ENCODE data around the gene GARIN3. TPM values are rescaled to one million over a fixed set of nuclear protein-coding genes. Genes with fewer than 3 reads are reported as not detected.

GARIN3 gene
- total and polyA plus RNA-seq, 9 of the 15 experiments (the other 6 are each of a cell fraction or from before 2014, with no cell fraction given) = not detected

DNA sequence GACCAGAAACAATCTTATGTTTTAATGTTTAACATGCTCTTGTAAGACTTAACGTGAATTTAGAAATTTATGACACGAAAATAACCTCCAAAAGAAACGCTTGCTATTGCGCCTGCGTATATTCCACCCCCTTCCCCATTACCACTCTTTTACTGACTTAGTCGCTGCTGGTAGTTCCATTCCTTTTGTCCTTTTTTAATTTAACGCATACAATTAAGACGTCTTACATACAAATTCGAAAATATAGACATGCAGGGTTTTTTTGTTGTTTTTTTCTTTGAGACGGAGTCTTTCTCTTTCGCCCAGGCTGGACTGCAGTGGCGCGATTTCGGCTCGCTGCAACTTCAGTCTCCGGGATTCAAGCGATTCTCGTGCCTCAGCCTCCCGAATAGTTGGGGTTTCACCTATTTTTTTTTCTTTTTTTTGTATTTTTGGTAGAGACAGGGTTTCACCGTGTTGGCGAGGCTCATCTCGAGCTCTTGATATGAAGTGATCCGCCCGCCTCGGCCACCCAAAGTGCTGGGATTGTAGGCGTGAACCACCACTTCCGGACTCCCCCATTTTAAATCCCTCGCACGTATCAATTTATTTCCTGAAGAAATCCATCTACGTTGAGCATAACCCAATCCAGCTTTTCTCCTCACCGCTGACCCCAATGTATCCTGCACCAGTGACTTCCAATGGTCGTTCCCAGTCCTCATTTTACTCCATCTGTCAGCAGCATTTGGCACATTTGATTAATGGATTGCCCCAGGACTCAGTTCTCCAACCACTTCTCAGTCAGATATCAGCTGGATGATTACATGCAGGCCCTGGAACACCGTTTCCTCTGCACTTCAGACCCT is 22.7 kb downstream of the GARIN3 start:
- ChIA-PET CTCF (ENCODE audit: low intra/inter-chr PET ratio) (no interaction called here), POLR2A (interaction anchor here (0.8 to 1.7 kb wide), 6 partner anchors 26 to 366 kb away, joined by 3 to 8 read pairs (median 3); no protein-coding TSS in a partner anchor)
- Histone ChIP-seq H3K4me2 (ENCODE audit: insufficient read depth, low read length) (peak overlapping the region; percentile 82), H3K27me3 (ENCODE audit: control insufficient read depth in 2 of 2, insufficient read depth in 2 of 2, low read length in 2 of 2) (no peaks in the 10 kb centered on the region), H2AFZ (ENCODE audit: low read depth, low read length) (peak overlapping the region; percentile 98), H3K4me3 (peak overlapping the region; percentile 80), H3K9me3 (replicated peaks; ENCODE audit: control insufficient read depth, insufficient read depth, low read depth, low read length) (peaks cover 3% of the 10 kb centered on the region; the same call in 1 of the 2 replicates), H3K9me1 (ENCODE audit: control insufficient read depth, insufficient read depth, low read length) (no peaks in the 10 kb centered on the region), H3K9ac (ENCODE audit: insufficient read depth in 1 of 2, low read depth in 2 of 2, low read length in 2 of 2) (peak overlapping the region; percentile 95 to 99; a peak in 3 of 4 replicates), H4K20me1 (replicated peaks; ENCODE audit: control insufficient read depth, insufficient read depth, low read length) (no peaks in the 10 kb centered on the region), H3K27ac (ENCODE audit: extremely low read depth, low read depth, low read length) (peak overlapping the region; percentile 94), H3K4me1 (replicated peaks in 1 of 2; ENCODE audit: control insufficient read depth in 2 of 2, insufficient read depth in 2 of 2, low read length in 2 of 2) (peaks cover 5 to 8% of the 10 kb centered on the region in 2 experiments), H3K36me3 (ENCODE audit: control insufficient read depth, insufficient read depth, low read length) (peaks cover 11% of the 10 kb centered on the region; the same call in 2 of the 3 replicates), H3K79me2 (ENCODE audit: control insufficient read depth, insufficient read depth, low read length) (peaks cover 23% of the 10 kb centered on the region)
- TSS peak; percentile 98 for BruUV-seq (replicated peaks)
- in situ Hi-C loops (cut with MboI) = no loop called here
- FAIRE-seq (no peak), DNase-seq (ENCODE audit: extremely low read depth in 1 of 4, low spot score in 3 of 4) (peak; percentile 27 to 77 (median 30)), ATAC-seq (peak; percentile 58)
- intact Hi-C loops (cut with micrococcal nuclease) = loop anchor here (10.0 kb wide), 1 partner anchor 601 kb away; the partner anchor contains the start of gene LSM11
- 20% methylated on average over 33 of the region's 33 CpGs for WGBS (ENCODE audit: insufficient coverage, low coverage, missing lambda C conversion rate)
- TF ChIP-seq, protein P1, sequence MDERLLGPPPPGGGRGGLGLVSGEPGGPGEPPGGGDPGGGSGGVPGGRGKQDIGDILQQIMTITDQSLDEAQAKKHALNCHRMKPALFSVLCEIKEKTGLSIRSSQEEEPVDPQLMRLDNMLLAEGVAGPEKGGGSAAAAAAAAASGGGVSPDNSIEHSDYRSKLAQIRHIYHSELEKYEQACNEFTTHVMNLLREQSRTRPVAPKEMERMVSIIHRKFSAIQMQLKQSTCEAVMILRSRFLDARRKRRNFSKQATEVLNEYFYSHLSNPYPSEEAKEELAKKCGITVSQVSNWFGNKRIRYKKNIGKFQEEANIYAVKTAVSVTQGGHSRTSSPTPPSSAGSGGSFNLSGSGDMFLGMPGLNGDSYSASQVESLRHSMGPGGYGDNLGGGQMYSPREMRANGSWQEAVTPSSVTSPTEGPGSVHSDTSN (CRISPR knock-in tag; IDR thresholded peaks at IDR 0.05; ENCODE audit: low read depth) = no peak
- TF ChIP-seq, protein P1 (tag; conservative IDR thresholded peaks at IDR 0.05; ENCODE audit: low read depth) = peak; percentile 92
- TF ChIP-seq, protein P2, sequence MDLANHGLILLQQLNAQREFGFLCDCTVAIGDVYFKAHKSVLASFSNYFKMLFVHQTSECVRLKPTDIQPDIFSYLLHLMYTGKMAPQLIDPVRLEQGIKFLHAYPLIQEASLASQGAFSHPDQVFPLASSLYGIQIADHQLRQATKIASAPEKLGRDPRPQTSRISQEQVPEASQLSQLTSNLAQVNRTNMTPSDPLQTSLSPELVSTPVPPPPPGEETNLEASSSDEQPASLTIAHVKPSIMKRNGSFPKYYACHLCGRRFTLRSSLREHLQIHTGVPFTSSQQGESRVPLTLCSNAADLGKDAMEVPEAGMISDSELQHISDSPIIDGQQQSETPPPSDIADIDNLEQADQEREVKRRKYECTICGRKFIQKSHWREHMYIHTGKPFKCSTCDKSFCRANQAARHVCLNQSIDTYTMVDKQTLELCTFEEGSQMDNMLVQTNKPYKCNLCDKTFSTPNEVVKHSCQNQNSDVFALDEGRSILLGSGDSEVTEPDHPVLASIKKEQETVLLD (IDR thresholded peaks at IDR 0.05) = peak; percentile 53; the same call in 1 of the 2 replicates
- TF ChIP-seq, protein P3, sequence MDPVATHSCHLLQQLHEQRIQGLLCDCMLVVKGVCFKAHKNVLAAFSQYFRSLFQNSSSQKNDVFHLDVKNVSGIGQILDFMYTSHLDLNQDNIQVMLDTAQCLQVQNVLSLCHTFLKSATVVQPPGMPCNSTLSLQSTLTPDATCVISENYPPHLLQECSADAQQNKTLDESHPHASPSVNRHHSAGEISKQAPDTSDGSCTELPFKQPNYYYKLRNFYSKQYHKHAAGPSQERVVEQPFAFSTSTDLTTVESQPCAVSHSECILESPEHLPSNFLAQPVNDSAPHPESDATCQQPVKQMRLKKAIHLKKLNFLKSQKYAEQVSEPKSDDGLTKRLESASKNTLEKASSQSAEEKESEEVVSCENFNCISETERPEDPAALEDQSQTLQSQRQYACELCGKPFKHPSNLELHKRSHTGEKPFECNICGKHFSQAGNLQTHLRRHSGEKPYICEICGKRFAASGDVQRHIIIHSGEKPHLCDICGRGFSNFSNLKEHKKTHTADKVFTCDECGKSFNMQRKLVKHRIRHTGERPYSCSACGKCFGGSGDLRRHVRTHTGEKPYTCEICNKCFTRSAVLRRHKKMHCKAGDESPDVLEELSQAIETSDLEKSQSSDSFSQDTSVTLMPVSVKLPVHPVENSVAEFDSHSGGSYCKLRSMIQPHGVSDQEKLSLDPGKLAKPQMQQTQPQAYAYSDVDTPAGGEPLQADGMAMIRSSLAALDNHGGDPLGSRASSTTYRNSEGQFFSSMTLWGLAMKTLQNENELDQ (CRISPR knock-in tag; IDR thresholded peaks at IDR 0.05; ENCODE audit: borderline replicate concordance) = no peak
- TF ChIP-seq ZNF644 (tag; IDR thresholded peaks at IDR 0.05; ENCODE audit: low read depth) = no peak
- TF ChIP-seq DNMT1 (IDR thresholded peaks at IDR 0.05) = no peak
- no peak for TF ChIP-seq GATAD2A (IDR thresholded peaks at IDR 0.05)
- 0 out of 2 replicates have a peak, but pooled peaks have one; percentile 27 for TF ChIP-seq ARID2 (IDR thresholded peaks at IDR 0.05)
- TF ChIP-seq ZNF324 (CRISPR knock-in tag; IDR thresholded peaks at IDR 0.05) = no peak
